K562 (cell line): ENCODE results near the gene ADAM30.

Experiments used
- EGR1 ChIP-seq: fragments of 450-650 bp; conservative IDR thresholded peaks from 2 replicates; pipeline ENCODE4 v1.6.1; 2017; ENCODE audit warnings: mild to moderate bottlenecking
- STAG1 ChIP-seq: sonication (generic); formaldehyde crosslinking; IDR thresholded peaks from 2 replicates; pipeline ENCODE4 v1.5.0; 2020; ENCODE audit warnings: missing genetic modification reagents, borderline replicate concordance

- TF ChIP-seq EGR1, result no peak
- TF ChIP-seq STAG1 (CRISPR knock-in tag), result no peak
Observed at GRCh38 chr1:119918301-119918700, 22.0 kb upstream of the ADAM30 start.
